HL-60/S4 treated with retinoic acid at 250 ng/mL for 4 days and 3 days (cell line): ENCODE measurements around the gene TMEM132E.

Source experiments
- in situ Hi-C: fragments of 300-500 bp; cut with MboI; formaldehyde crosslinking; loops from 2 replicates; pipeline ENCODE4 v1.7.0; 2022; ENCODE audit warnings: low sequenced_read_pairs

The TMEM132E gene

GRCh38 chr17:34598161-34598776, 18.9 kb downstream of the TMEM132E start:
- in situ Hi-C loops, result no loop called here

- in situ Hi-C loops, result no loop called here
These were observed 22.0 kb downstream of the TMEM132E start for GRCh38 chr17:34601416-34601815.

- in situ Hi-C loops, result no loop called here
These were observed 24.6 kb downstream of the TMEM132E start for GRCh38 chr17:34603974-34604373.

- in situ Hi-C loops, result no loop called here
These were observed 27.4 kb downstream of the TMEM132E start for GRCh38 chr17:34606763-34607162.

- in situ Hi-C loops, result no loop called here
These were observed 28.5 kb downstream of the TMEM132E start for GRCh38 chr17:34607917-34608316.

GRCh38 chr17:34609210-34609609, 29.8 kb downstream of the TMEM132E start:
- in situ Hi-C loops, result no loop called here

- in situ Hi-C loops, result no loop called here
These were observed 30.7 kb downstream of the TMEM132E start for GRCh38 chr17:34610039-34610438.

- in situ Hi-C loops, result no loop called here
These were observed 31.1 kb downstream of the TMEM132E start for GRCh38 chr17:34610506-34610905.

GRCh38 chr17:34613064-34614019, 34.0 kb downstream of the TMEM132E start:
- in situ Hi-C loops, result no loop called here

- in situ Hi-C loops, result no loop called here
These were observed 35.3 kb downstream of the TMEM132E start for GRCh38 chr17:34614698-34615097.

GRCh38 chr17:34615326-34615725, 35.9 kb downstream of the TMEM132E start:
- in situ Hi-C loops, result no loop called here

- in situ Hi-C loops, result no loop called here
These were observed 36.8 kb downstream of the TMEM132E start for GRCh38 chr17:34616148-34616547.

- in situ Hi-C loops, result no loop called here
These were observed 38.0 kb downstream of the TMEM132E start for GRCh38 chr17:34617398-34617797.

- in situ Hi-C loops, result no loop called here
These were observed 40.4 kb downstream of the TMEM132E start for GRCh38 chr17:34619687-34620217.

- in situ Hi-C loops, result no loop called here
These were observed 41.1 kb downstream of the TMEM132E start for GRCh38 chr17:34620458-34620857.

GRCh38 chr17:34622862-34623623, 43.7 kb downstream of the TMEM132E start:
- in situ Hi-C loops, result no loop called here

GRCh38 chr17:34623856-34624766, 44.7 kb downstream of the TMEM132E start:
- in situ Hi-C loops, result no loop called here

GRCh38 chr17:34624767-34625383, 45.5 kb downstream of the TMEM132E start:
- in situ Hi-C loops, result no loop called here

GRCh38 chr17:34626121-34626681, 46.8 kb downstream of the TMEM132E start:
- in situ Hi-C loops, result no loop called here
